Stimulated activated CD4-positive, alpha-beta T cell treated with anti-CD3 and anti-CD28 coated beads, Interleukin-2, amount 100 ng/mL, for 4 hours (primary cell): ENCODE data around the gene ANKFN1.
"Not testable (repeated sequence)": the region's sequence is repeated elsewhere in the genome, so short reads cannot be mapped to it uniquely, and the experiment has no call there.

Experiments
- DNase-seq: peaks from one replicate; pipeline ENCODE4 v3.0.0-alpha.2; 2020; ENCODE audit warnings: low read depth

ANKFN1 gene

GRCh38 chr17:56184650-56185049 is 31.4 kb downstream of the ANKFN1 start:
- no peak for DNase-seq

- DNase-seq, result no peak
Observed at GRCh38 chr17:56185491-56186221, 32.4 kb downstream of the ANKFN1 start.

GRCh38 chr17:56186222-56186786 is 33.0 kb downstream of the ANKFN1 start:
- DNase-seq, result no peak

GRCh38 chr17:56203430-56203829 is 50.2 kb downstream of the ANKFN1 start:
- no peak for DNase-seq

- no peak for DNase-seq
Observed at GRCh38 chr17:56206351-56206750, 53.1 kb downstream of the ANKFN1 start.

- no peak for DNase-seq
Observed at GRCh38 chr17:56213031-56213430, 59.8 kb downstream of the ANKFN1 start.

GRCh38 chr17:56217921-56218320 is 64.6 kb downstream of the ANKFN1 start:
- no peak for DNase-seq

- DNase-seq, result no peak
Observed at GRCh38 chr17:56222255-56222654, 69.0 kb downstream of the ANKFN1 start.

GRCh38 chr17:56230660-56231059 is 77.4 kb downstream of the ANKFN1 start:
- no peak for DNase-seq

- DNase-seq, result no peak
Observed at GRCh38 chr17:56231252-56231651, 78.0 kb downstream of the ANKFN1 start.

- DNase-seq, result no peak
Observed at GRCh38 chr17:56231693-56232092, 78.4 kb downstream of the ANKFN1 start.

- DNase-seq, result no peak
Observed at GRCh38 chr17:56244268-56244890, 91.1 kb downstream of the ANKFN1 start.

- DNase-seq, result no peak
Observed at GRCh38 chr17:56247816-56248215, 94.5 kb downstream of the ANKFN1 start.

- no peak for DNase-seq
Observed at GRCh38 chr17:56257075-56257474, 103.8 kb downstream of the ANKFN1 start.

GRCh38 chr17:56260376-56261002 is 107.2 kb downstream of the ANKFN1 start:
- DNase-seq, result no peak

- no peak for DNase-seq
Observed at GRCh38 chr17:56262803-56263202, 109.5 kb downstream of the ANKFN1 start.

- no peak for DNase-seq
Observed at GRCh38 chr17:56269556-56270389, 116.5 kb downstream of the ANKFN1 start.

- no peak for DNase-seq
Observed at GRCh38 chr17:56274491-56274890, 121.2 kb downstream of the ANKFN1 start.

- no peak for DNase-seq
Observed at GRCh38 chr17:56284482-56284881, 131.2 kb downstream of the ANKFN1 start.

- DNase-seq, result not testable (repeated sequence)
Observed at GRCh38 chr17:56288786-56289185, 135.5 kb downstream of the ANKFN1 start.

GRCh38 chr17:56289321-56289720 is 136.0 kb downstream of the ANKFN1 start:
- no peak for DNase-seq
